H9 (cell line): ENCODE results near the gene STRIT1. TPM values are rescaled to one million over a fixed set of nuclear protein-coding genes. Genes with fewer than 3 reads are reported as not detected.

Source experiments
- DNase-seq: peaks from one replicate; pipeline ENCODE4 v3.0.0-alpha.2; 2017
- H2AFZ ChIP-seq: one replicate; pipeline ENCODE4 v1.6.1; 2013; ENCODE audit warnings: mild to moderate bottlenecking, low read length, control low read depth, moderate library complexity
- H2AK5ac ChIP-seq: 2 replicates; pipeline ENCODE4 v1.6.1; 2013; ENCODE audit warnings: low read length, control low read depth, mixed read lengths; ENCODE audit not compliant: insufficient read length
- H2BK120ac ChIP-seq: one replicate; pipeline ENCODE4 v1.6.1; 2013; ENCODE audit warnings: low read depth, mild to moderate bottlenecking, low read length, control low read depth, inconsistent platforms; ENCODE audit not compliant: poor library complexity, severe bottlenecking
- H2BK12ac ChIP-seq: 2 replicates; pipeline ENCODE4 v1.6.1; 2013; ENCODE audit warnings: low read length, control low read depth, mixed read lengths, low read depth; ENCODE audit not compliant: insufficient read length
- H2BK15ac ChIP-seq: 2 replicates; pipeline ENCODE4 v1.6.1; 2013; ENCODE audit warnings: low read depth, low read length, control low read depth
- H2BK20ac ChIP-seq: one replicate; pipeline ENCODE4 v1.6.1; 2013; ENCODE audit warnings: low read depth, mild to moderate bottlenecking, low read length, control low read depth, inconsistent platforms; ENCODE audit not compliant: poor library complexity, severe bottlenecking
- H2BK5ac ChIP-seq: 2 replicates; pipeline ENCODE4 v1.6.1; 2013; ENCODE audit warnings: low read length, control low read depth, mixed read lengths; ENCODE audit not compliant: insufficient read length
- H3K14ac ChIP-seq: 2 replicates; pipeline ENCODE4 v1.6.1; 2013; ENCODE audit warnings: low read length, control low read depth; ENCODE audit not compliant: insufficient read depth
- H3K18ac ChIP-seq: 2 replicates; pipeline ENCODE4 v1.6.1; 2013; ENCODE audit warnings: low read depth, mild to moderate bottlenecking, mixed read lengths, low read length, control low read depth; ENCODE audit not compliant: insufficient read length
- H3K23ac ChIP-seq: 2 replicates; pipeline ENCODE4 v1.6.1; 2013; ENCODE audit warnings: low read length, control low read depth, mixed read lengths, low read depth; ENCODE audit not compliant: insufficient read length
- H3K23me2 ChIP-seq: 2 replicates; pipeline ENCODE4 v1.6.1; 2013; ENCODE audit warnings: low read depth, mild to moderate bottlenecking, mixed read lengths, low read length, control low read depth; ENCODE audit not compliant: insufficient read length, poor library complexity, severe bottlenecking
- H3K27ac ChIP-seq: 2 replicates; pipeline ENCODE4 v1.5.1; 2013; ENCODE audit warnings: low read length, control low read depth, mixed read lengths, low read depth; ENCODE audit not compliant: insufficient read length
- H3K27me3 ChIP-seq: 2 replicates; pipeline ENCODE4 v1.6.1; 2013; ENCODE audit warnings: low read length, control low read depth, inconsistent platforms; ENCODE audit not compliant: insufficient read depth
- H3K4ac ChIP-seq: 2 replicates; pipeline ENCODE4 v1.6.1; 2013; ENCODE audit warnings: low read depth, mild to moderate bottlenecking, control low read depth, inconsistent platforms, low read length, moderate library complexity
- H3K4me1 ChIP-seq: 2 replicates; pipeline ENCODE4 v1.6.1; 2013; ENCODE audit warnings: low read length, control low read depth, inconsistent platforms; ENCODE audit not compliant: insufficient read depth
- H3K4me2 ChIP-seq: 2 replicates; pipeline ENCODE4 v1.6.1; 2013; ENCODE audit warnings: low read length, control low read depth, mixed read lengths; ENCODE audit not compliant: insufficient read length, insufficient read depth
- H3K56ac ChIP-seq: 2 replicates; pipeline ENCODE4 v1.6.1; 2013; ENCODE audit warnings: low read depth, mild to moderate bottlenecking, mixed read lengths, low read length, control low read depth; ENCODE audit not compliant: insufficient read length
- H3K79me1 ChIP-seq: 2 replicates; pipeline ENCODE4 v1.6.1; 2013; ENCODE audit warnings: low read depth, mild to moderate bottlenecking, moderate library complexity, low read length, control low read depth, inconsistent platforms; ENCODE audit not compliant: insufficient read depth, poor library complexity, severe bottlenecking
- H3K79me2 ChIP-seq: 2 replicates; pipeline ENCODE4 v1.6.1; 2013; ENCODE audit warnings: low read length, control low read depth, inconsistent platforms; ENCODE audit not compliant: insufficient read depth
- H3K9ac ChIP-seq: 2 replicates; pipeline ENCODE4 v1.6.1; 2013; ENCODE audit warnings: low read length, control low read depth, mixed read lengths; ENCODE audit not compliant: insufficient read length; ENCODE audit errors: extremely low read depth
- H3K9me3 ChIP-seq: one replicate; pipeline ENCODE4 v1.6.1; 2013; ENCODE audit warnings: low read depth, low read length, inconsistent platforms; ENCODE audit not compliant: control insufficient read depth
- H3T11ph ChIP-seq: one replicate; pipeline ENCODE4 v1.6.1; 2013; ENCODE audit warnings: mild to moderate bottlenecking, low read length, control low read depth, inconsistent platforms
- H4K20me1 ChIP-seq: one replicate; pipeline ENCODE4 v1.6.1; 2013; ENCODE audit not compliant: control insufficient read depth, insufficient read length, insufficient read depth
- H4K5ac ChIP-seq: 2 replicates; pipeline ENCODE4 v1.6.1; 2013; ENCODE audit warnings: low read depth, mild to moderate bottlenecking, mixed read lengths, low read length, control low read depth; ENCODE audit not compliant: insufficient read length
- H4K8ac ChIP-seq: replicated peaks from 2 replicates; pipeline ENCODE4 v1.6.1; 2013; ENCODE audit warnings: low read length, control low read depth, mixed read lengths, low read depth; ENCODE audit not compliant: insufficient read length
- H4K91ac ChIP-seq: 2 replicates; pipeline ENCODE4 v1.6.1; 2013; ENCODE audit warnings: low read depth, mild to moderate bottlenecking, moderate library complexity, mixed read lengths, low read length, control low read depth; ENCODE audit not compliant: insufficient read length
- H3K27ac Mint-ChIP-seq, 3 experiments: 2 replicates in 2 of 3; 3 replicates in 1 of 3; pipeline ENCODE4 v1.8.0; 2020 to 2021; ENCODE audit warnings: mixed read lengths in 3 of 3, mild to moderate bottlenecking in 1 of 3, moderate library complexity in 1 of 3
- H3K27me3 Mint-ChIP-seq: 2 replicates; pipeline ENCODE4 v1.8.0; 2021; ENCODE audit warnings: low read depth, mild to moderate bottlenecking, moderate library complexity, mixed read lengths
- H3K36me3 Mint-ChIP-seq, 3 experiments: 2 replicates in 2 of 3; 3 replicates in 1 of 3; pipeline ENCODE4 v1.8.0; 2020 to 2021; ENCODE audit warnings: low read depth in 3 of 3, mixed read lengths in 3 of 3; ENCODE audit not compliant: insufficient read depth in 1 of 3
- H3K4me1 Mint-ChIP-seq, 2 experiments: 2 replicates each; pipeline ENCODE4 v1.8.0; 2020; ENCODE audit warnings: mixed read lengths in 2 of 2
- H3K4me3 Mint-ChIP-seq, 2 experiments: 2 replicates in 1 of 2; 3 replicates in 1 of 2; pipeline ENCODE4 v1.8.0; 2020 to 2021; ENCODE audit warnings: mild to moderate bottlenecking in 2 of 2, mixed read lengths in 2 of 2, moderate library complexity in 1 of 2
- H3K9me3 Mint-ChIP-seq, 2 experiments: 2 replicates in 1 of 2; 3 replicates in 1 of 2; pipeline ENCODE4 v1.8.0; 2020; ENCODE audit warnings: mild to moderate bottlenecking in 2 of 2, mixed read lengths in 2 of 2, moderate library complexity in 1 of 2
- CTCF ChIP-seq: fragments of 200-600 bp; sonication (generic); conservative IDR thresholded peaks from 3 replicates; pipeline ENCODE4 v1.8.0; 2021; ENCODE audit warnings: antibody characterized with exemption, mild to moderate bottlenecking
- WGBS: extraction: QIAGEN DNeasy Blood & Tissue Kit; methylation state at CpG from one replicate; pipeline ENCODE4 v1.1.7; 2013; ENCODE audit warnings: missing lambda C conversion rate, low lambda C conversion rate, mixed read lengths; ENCODE audit not compliant: insufficient read length; ENCODE audit errors: extremely low coverage; 5-methylcytosine and 5-hydroxymethylcytosine counted together
- total RNA-seq: library from RNA; stranded (reverse); gene quantifications from 2 replicates; pipeline ENCODE4 v1.2.1, GENCODE V29; 2021

The STRIT1 gene
- total RNA-seq, 1 experiment from 2014 or later, result not detected

- Histone ChIP-seq H3K79me1 (no peaks in the 10 kb centered on the region), H4K20me1 (no peaks in the 10 kb centered on the region), H3K79me2 (no peaks in the 10 kb centered on the region), H3K4ac (no peak overlapping the region), H3K9me3 (no peaks in the 10 kb centered on the region), H2AK5ac (no peak overlapping the region), H2BK5ac (no peak overlapping the region), H3K4me1 (no peaks in the 10 kb centered on the region), H2BK12ac (no peak overlapping the region), H4K91ac (no peak overlapping the region), H3T11ph (no peak overlapping the region), H2BK20ac (no peak overlapping the region), H4K5ac (no peak overlapping the region), H3K56ac (no peak overlapping the region), H3K14ac (no peak overlapping the region), H3K9ac (no peak overlapping the region), H2BK15ac (no peak overlapping the region), H3K4me2 (no peak overlapping the region), H3K23me2 (no peaks in the 10 kb centered on the region), H3K27me3 (no peaks in the 10 kb centered on the region), H3K27ac (no peak overlapping the region), H2BK120ac (no peak overlapping the region), H4K8ac (no peak overlapping the region), H3K18ac (no peak overlapping the region), H2AFZ (no peak overlapping the region), H3K23ac (no peak overlapping the region)
- Mint-ChIP-seq H3K27me3 (no peaks in the 10 kb centered on the region), H3K9me3 (no peaks in the 10 kb centered on the region), H3K4me3 (no peak overlapping the region), H3K27ac (no peak overlapping the region), H3K36me3 (peaks cover 0 to 23% (median 0%) of the 10 kb centered on the region in 3 experiments; a peak in 3 of 7 replicates), H3K4me1 (no peaks in the 10 kb centered on the region)
- TF ChIP-seq CTCF, result no peak
- DNase-seq, result no peak
- no CpG with 5 or more reads among the region's 2 CpGs for WGBS
Observed at GRCh38 chr3:155243512-155243921, 50.0 kb downstream of the STRIT1 start.
